Gastroesophageal sphincter (tissue), 4 donors: Measurements from ENCODE around the gene BTBD17. TPM values are rescaled to one million over a fixed set of nuclear protein-coding genes. Genes with fewer than 3 reads are reported as not detected.

Source experiments
- ATAC-seq: fragments of 150-250 bp; one replicate; pipeline ENCODE4 v1.9.1; 2016; ENCODE audit warnings: mild to moderate bottlenecking, moderate library complexity
- H3K27ac ChIP-seq, 4 donors: fragments of 200-600 bp; sonication (generic) in 3 of 4; 1 replicate in 3 of 4; 2 replicates in 1 of 4; pipeline ENCODE4 v1.5.1; 2016 to 2019
- H3K27me3 ChIP-seq: fragments of 200-600 bp; sonication (generic); one replicate; pipeline ENCODE4 v1.5.1; 2019
- H3K36me3 ChIP-seq, 2 donors: fragments of 200-600 bp; sonication (generic); one replicate each; pipeline ENCODE4 v1.5.1; 2019; ENCODE audit warnings: control low read depth in 1 of 2
- H3K4me1 ChIP-seq, 3 donors: fragments of 200-600 bp; sonication (generic); 1 replicate in 2 of 3; 2 replicates in 1 of 3; pipeline ENCODE4 v1.5.1; 2016 to 2019; ENCODE audit warnings: control low read depth in 2 of 3
- H3K4me3 ChIP-seq, 2 donors: fragments of 200-600 bp; sonication (generic); one replicate each; pipeline ENCODE4 v1.5.1; 2019; ENCODE audit warnings: mild to moderate bottlenecking in 1 of 2, moderate library complexity in 1 of 2
- H3K9me3 ChIP-seq, 3 donors: fragments of 200-600 bp; sonication (generic); one replicate each; pipeline ENCODE4 v1.5.1; 2017 to 2019; ENCODE audit warnings: control low read depth in 2 of 3
- EP300 ChIP-seq: sonication (generic); formaldehyde crosslinking; IDR thresholded peaks from one replicate; pipeline ENCODE4 v1.6.1; 2017; ENCODE audit warnings: antibody characterized with exemption, mild to moderate bottlenecking
- POLR2A ChIP-seq, 2 donors: fragments of 450-650 bp; IDR thresholded peaks; one replicate each; pipeline ENCODE4 v1.6.1; 2017; ENCODE audit warnings: antibody characterized with exemption in 2 of 2, mild to moderate bottlenecking in 2 of 2, moderate library complexity in 1 of 2
- POLR2AphosphoS5 ChIP-seq: sonication (generic); formaldehyde crosslinking; IDR thresholded peaks from one replicate; pipeline ENCODE4 v1.6.1; 2017; ENCODE audit warnings: antibody characterized with exemption
- WGBS, 2 donors: methylation state at CpG; one replicate each; pipeline ENCODE4 v1.1.5; 2018; ENCODE audit warnings: low coverage in 1 of 2; 5-methylcytosine and 5-hydroxymethylcytosine counted together
- total RNA-seq, 4 donors: library from RNA; depleted of rRNA; stranded (reverse); fragments of >200 nt; gene quantifications; one replicate each; pipeline ENCODE4 v1.1.0, GENCODE V29; 2016
- TF ChIP-seq, protein P1 (sequence below), 4 experiments: fragments of 200-600 bp in 2 of 4; fragments of 450-650 bp in 2 of 4; sonication (generic) in 1 of 4; IDR thresholded peaks; one replicate each; pipeline ENCODE4 v1.5.1; 2017 to 2019; ENCODE audit warnings: antibody characterized with exemption in 4 of 4, mild to moderate bottlenecking in 2 of 4, moderate library complexity in 2 of 4

The BTBD17 gene
- total RNA-seq, 4 donors from 2014 or later: not detected

DNA sequence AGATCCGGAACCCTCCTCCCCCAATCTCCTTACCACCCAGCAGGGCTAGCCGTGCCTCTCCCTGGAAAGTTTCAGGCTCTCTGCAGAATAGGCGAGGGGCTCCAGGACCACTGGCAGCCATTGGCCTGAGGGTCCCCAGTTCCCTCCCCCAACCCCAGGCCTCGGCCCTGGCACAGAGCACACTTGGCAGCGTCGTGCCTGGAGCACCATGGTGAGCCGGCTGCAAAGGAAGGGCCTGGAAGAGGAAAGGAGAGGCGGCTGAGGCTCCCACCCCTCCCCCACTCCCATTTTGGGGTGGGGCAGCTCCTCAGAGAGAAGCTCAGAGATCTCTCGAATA lies 369 bp upstream of the BTBD17 start:
- no peak for ATAC-seq
- Histone ChIP-seq H3K36me3 (no peaks in the 10 kb centered on the region), H3K27ac (no peak overlapping the region), H3K27me3 (peaks cover 69% of the 10 kb centered on the region), H3K4me1 (peaks cover 0 to 19% (median 0%) of the 10 kb centered on the region in 3 donors), H3K4me3 (no peak overlapping the region), H3K9me3 (no peaks in the 10 kb centered on the region)
- 0% methylated on average over 1 of the region's 9 CpGs; no CpG with 5 or more reads in 1 of the 2 donors for WGBS, 2 donors
- TF ChIP-seq POLR2A (IDR thresholded peaks at IDR 0.05) (no peak), POLR2AphosphoS5 (no peak), EP300 (no peak)
- TF ChIP-seq, protein P1, sequence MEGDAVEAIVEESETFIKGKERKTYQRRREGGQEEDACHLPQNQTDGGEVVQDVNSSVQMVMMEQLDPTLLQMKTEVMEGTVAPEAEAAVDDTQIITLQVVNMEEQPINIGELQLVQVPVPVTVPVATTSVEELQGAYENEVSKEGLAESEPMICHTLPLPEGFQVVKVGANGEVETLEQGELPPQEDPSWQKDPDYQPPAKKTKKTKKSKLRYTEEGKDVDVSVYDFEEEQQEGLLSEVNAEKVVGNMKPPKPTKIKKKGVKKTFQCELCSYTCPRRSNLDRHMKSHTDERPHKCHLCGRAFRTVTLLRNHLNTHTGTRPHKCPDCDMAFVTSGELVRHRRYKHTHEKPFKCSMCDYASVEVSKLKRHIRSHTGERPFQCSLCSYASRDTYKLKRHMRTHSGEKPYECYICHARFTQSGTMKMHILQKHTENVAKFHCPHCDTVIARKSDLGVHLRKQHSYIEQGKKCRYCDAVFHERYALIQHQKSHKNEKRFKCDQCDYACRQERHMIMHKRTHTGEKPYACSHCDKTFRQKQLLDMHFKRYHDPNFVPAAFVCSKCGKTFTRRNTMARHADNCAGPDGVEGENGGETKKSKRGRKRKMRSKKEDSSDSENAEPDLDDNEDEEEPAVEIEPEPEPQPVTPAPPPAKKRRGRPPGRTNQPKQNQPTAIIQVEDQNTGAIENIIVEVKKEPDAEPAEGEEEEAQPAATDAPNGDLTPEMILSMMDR (IDR thresholded peaks at IDR 0.05): no peak

DNA sequence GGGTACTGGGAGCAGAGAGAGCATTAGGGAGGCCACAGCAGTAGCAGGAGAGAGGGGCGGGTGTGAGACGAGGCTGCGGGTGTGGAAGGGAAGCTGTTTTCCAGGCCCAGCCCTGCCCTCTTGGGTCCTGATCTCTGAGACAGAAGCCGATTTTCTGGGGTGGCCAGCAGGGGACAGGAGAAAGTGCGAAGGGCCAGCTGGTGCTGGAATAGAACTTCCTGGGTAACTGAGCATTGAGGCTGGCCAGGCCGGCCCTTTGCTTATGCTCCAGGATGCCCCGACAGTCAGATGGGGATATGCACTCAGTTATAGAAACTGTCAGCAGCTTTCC lies 804 bp downstream of the BTBD17 start:
- H3K9me3 ChIP-seq: no peaks in the 10 kb centered on the region
- WGBS, 2 donors: 40 to 48% methylated on average over 3 to 5 of the region's 7 CpGs
- no peak for TF ChIP-seq POLR2A (IDR thresholded peaks at IDR 0.05)
- no peak for TF ChIP-seq POLR2AphosphoS5
- TF ChIP-seq EP300: no peak
- H3K4me3 ChIP-seq: no peak overlapping the region
- peaks cover 0 to 26% (median 0%) of the 10 kb centered on the region in 3 donors for H3K4me1 ChIP-seq
- H3K27me3 ChIP-seq: peaks cover 81% of the 10 kb centered on the region
- no peak overlapping the region for H3K27ac ChIP-seq
- no peak for ATAC-seq
- H3K36me3 ChIP-seq: no peaks in the 10 kb centered on the region

DNA sequence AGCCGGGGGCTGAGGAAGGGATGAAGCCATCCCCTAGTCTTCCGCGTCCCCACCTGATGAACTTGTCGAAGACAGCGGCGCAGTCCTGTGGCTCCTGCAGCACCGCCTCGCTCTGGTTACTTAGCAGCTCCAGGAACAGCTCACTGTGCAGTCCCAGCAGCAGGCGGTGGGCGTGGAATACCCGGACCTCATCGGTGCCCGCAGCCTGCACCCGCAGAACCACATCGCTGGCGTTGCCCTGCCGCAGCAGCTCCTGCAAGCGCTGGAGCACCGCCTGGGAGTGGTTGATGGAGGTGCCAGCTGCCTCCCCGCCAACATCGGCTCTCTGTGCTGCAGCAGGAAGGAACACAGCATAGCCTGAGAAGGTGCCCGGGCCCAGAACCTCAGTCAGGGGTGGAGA lies 1.8 kb downstream of the BTBD17 start:
- no peaks in the 10 kb centered on the region for H3K9me3 ChIP-seq
- no CpG with 5 or more reads among the region's 22 CpGs for WGBS, 2 donors
- no peak overlapping the region for H3K27ac ChIP-seq
- H3K36me3 ChIP-seq: no peaks in the 10 kb centered on the region
- no peak for ATAC-seq
- peaks cover 91% of the 10 kb centered on the region for H3K27me3 ChIP-seq
- peaks cover 0 to 26% (median 0%) of the 10 kb centered on the region in 3 donors for H3K4me1 ChIP-seq
- TF ChIP-seq POLR2AphosphoS5 (no peak), POLR2A (IDR thresholded peaks at IDR 0.05) (no peak), EP300 (no peak)
- TF ChIP-seq, protein P1 (IDR thresholded peaks at IDR 0.05): no peak
- no peak overlapping the region for H3K4me3 ChIP-seq

DNA sequence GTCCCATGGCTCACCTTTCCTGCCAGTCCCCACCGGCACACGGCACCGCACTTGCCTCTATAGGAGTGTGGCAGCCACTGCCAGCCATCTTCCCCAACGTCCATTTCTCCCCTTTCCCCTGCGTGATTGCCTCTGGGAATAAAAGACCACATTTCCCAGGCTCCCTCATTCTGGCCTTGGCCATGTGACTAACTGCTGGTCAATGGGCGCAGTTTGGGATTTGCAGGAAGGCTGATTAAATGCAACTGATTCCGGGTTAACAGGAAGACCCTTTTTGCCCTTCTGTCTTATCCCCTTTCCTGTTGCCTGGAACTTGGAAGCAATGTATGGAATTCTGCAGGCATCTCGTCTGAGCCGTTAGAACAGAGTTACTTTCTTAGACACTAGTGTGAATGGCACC lies 3.0 kb downstream of the BTBD17 start:
- Histone ChIP-seq H3K27ac (no peak overlapping the region), H3K36me3 (no peaks in the 10 kb centered on the region), H3K4me3 (no peak overlapping the region), H3K27me3 (peaks cover 100% of the 10 kb centered on the region), H3K4me1 (peaks cover 0 to 26% (median 0%) of the 10 kb centered on the region in 3 donors), H3K9me3 (no peaks in the 10 kb centered on the region)
- TF ChIP-seq POLR2AphosphoS5 (no peak), EP300 (no peak), POLR2A (IDR thresholded peaks at IDR 0.05) (no peak)
- TF ChIP-seq, protein P1 (IDR thresholded peaks at IDR 0.05): no peak
- WGBS, 2 donors: 69 to 80% methylated on average over 2 to 9 of the region's 9 CpGs
- ATAC-seq: no peak

DNA sequence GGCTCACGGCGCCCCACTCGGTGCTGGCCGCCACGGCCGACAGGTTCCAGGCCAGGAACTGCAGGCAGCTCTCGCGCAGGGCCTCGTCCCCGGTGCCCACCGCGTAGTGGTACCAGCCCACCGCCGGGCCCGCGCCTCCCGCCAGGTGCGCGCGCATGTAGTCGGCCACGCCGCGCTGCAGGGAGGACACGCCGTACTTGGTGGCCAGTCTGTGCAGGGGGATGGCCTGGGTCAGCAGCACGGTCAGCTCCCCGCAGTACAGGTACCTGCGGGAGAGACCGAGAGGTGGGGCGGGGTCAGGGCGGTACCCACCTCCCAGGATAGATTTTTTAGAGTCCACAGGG lies 4.2 kb downstream of the BTBD17 start:
- H3K27me3 ChIP-seq: peaks cover 100% of the 10 kb centered on the region
- TF ChIP-seq, protein P1 (IDR thresholded peaks at IDR 0.05): no peak
- TF ChIP-seq EP300 (no peak), POLR2A (IDR thresholded peaks at IDR 0.05) (no peak), POLR2AphosphoS5 (no peak)
- no peak overlapping the region for H3K27ac ChIP-seq
- H3K4me3 ChIP-seq: peak overlapping the region in 1 of 2 donors; percentile 37
- peaks cover 0 to 26% (median 0%) of the 10 kb centered on the region in 3 donors for H3K4me1 ChIP-seq
- no peaks in the 10 kb centered on the region for H3K36me3 ChIP-seq
- 80% methylated on average over 2 of the region's 32 CpGs; no CpG with 5 or more reads in 1 of the 2 donors for WGBS, 2 donors
- H3K9me3 ChIP-seq: no peaks in the 10 kb centered on the region
- no peak for ATAC-seq
